ENCODE data around the gene F10. TPM values are rescaled to one million over a fixed set of nuclear protein-coding genes. Genes with fewer than 3 reads are reported as not detected.

F10 gene
- total and polyA plus RNA-seq, 2 donors (not counting 3 experiments of a cell fraction or from before 2014, with no cell fraction given) = 0.25 TPM; not detected in 1

DNA sequence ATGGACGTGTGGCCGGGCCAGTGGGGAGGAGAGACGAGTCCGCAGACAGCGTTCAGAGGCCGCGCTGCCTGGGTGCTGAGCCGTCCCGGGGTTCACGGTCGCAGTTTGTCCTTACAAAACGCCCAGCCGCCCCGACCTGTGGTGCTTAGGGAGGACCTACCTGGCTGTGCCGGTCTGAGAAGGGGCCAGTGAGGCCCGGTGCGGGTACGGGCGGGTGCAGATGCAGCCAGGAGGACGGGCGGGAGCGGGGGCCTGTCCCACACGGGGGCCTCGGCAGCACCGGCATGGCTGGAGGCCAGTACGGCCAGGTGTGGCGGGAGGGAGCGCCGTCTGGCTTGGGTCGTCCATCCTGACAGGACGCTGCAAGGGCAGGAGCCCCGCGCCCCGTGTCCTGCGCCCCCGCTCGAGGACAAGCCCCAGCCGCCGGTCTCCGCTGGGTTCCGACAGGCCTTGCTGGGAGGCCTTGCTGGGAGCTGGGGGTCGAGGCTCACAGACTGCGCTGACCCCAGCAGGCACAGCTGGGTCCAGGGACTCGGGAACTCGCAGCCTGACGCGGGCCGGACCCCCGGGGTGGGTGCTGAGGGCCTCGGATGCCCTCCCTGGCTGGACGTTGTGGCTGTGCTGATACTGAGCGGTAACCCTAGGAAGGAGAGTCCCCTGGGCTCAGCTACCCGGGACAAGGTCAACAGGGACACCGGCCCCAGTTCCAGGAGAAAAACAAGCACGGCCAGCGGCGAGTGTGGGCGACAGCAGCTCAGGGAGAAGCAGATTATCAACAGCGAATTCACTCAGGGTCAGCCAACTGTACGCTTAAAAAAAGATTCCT lies 30.6 kb downstream of the F10 start:
- peak overlapping the region; percentile 72 for H2AFZ ChIP-seq (ENCODE audit: low read depth, low read length)
- H3K9ac ChIP-seq (replicated peaks; ENCODE audit: extremely low read depth, insufficient read depth, low read length) = peak overlapping the region; percentile 11
- H3K36me3 ChIP-seq (ENCODE audit: control insufficient read depth in 2 of 2, extremely low read depth in 1 of 2, insufficient read depth in 2 of 2, low read length in 2 of 2) = no peaks in the 10 kb centered on the region
- ChIA-PET POLR2A (no interaction called here), CTCF (interaction anchor here (1.0 kb wide), 1 partner anchor 34 kb away, joined by 3 read pairs; no protein-coding TSS in a partner anchor)
- FAIRE-seq (peak; percentile 64), DNase-seq (ENCODE audit: low read depth, low spot score) (no peak)
- H3K27ac ChIP-seq (ENCODE audit: insufficient read depth, low read depth, low read length) = no peak overlapping the region
- H3K4me1 ChIP-seq (ENCODE audit: control insufficient read depth, extremely low read depth, insufficient read depth, low read length) = peaks cover 6% of the 10 kb centered on the region
- H3K9me1 ChIP-seq (replicated peaks; ENCODE audit: control insufficient read depth, extremely low read depth, insufficient read depth, low read length) = no peaks in the 10 kb centered on the region
- dilution Hi-C loops (cut with MboI; ENCODE audit: extremely low pct_ligation_motif_present, low sequenced_read_pairs) (no loop called here), intact Hi-C loops (cut with micrococcal nuclease) (loop anchor here (1.0 kb wide), 2 partner anchors 34 to 56 kb away; partner anchors contain the start of gene CUL4A)
- TSS peak; percentile 93 for BruUV-seq (replicated peaks)
- no peaks in the 10 kb centered on the region for H4K20me1 ChIP-seq (replicated peaks; ENCODE audit: control insufficient read depth, extremely low read depth, insufficient read depth, low read length)
- H3K79me2 ChIP-seq (ENCODE audit: control insufficient read depth, insufficient read depth, low read length) = no peaks in the 10 kb centered on the region
- peaks cover 2 to 9% of the 10 kb centered on the region in 2 experiments for H3K27me3 ChIP-seq (ENCODE audit: control insufficient read depth in 2 of 2, insufficient read depth in 2 of 2, low read length in 2 of 2)
- H3K4me3 ChIP-seq (replicated peaks in 1 of 3; ENCODE audit: insufficient read depth in 1 of 3, low read depth in 1 of 3, low read length in 3 of 3) = peak overlapping the region in 2 of 3 experiments; percentile 22 to 41
- no peaks in the 10 kb centered on the region for H3K9me3 ChIP-seq (replicated peaks; ENCODE audit: control insufficient read depth, insufficient read depth, low read length)
- no peak for TF ChIP-seq POLR2A (IDR thresholded peaks at IDR 0.05; ENCODE audit: low read depth, low read length)
- TF ChIP-seq FOS (IDR thresholded peaks at IDR 0.05; ENCODE audit: borderline replicate concordance, insufficient read depth, low read length) = no peak
- TF ChIP-seq POLR2AphosphoS5 (IDR thresholded peaks at IDR 0.05; ENCODE audit: insufficient read depth, low read depth, low read length) = no peak
- TF ChIP-seq, protein P1, sequence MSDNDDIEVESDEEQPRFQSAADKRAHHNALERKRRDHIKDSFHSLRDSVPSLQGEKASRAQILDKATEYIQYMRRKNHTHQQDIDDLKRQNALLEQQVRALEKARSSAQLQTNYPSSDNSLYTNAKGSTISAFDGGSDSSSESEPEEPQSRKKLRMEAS (IDR thresholded peaks at IDR 0.05; ENCODE audit: insufficient read depth, insufficient read length) = no peak
- TF ChIP-seq JUN (IDR thresholded peaks at IDR 0.05; ENCODE audit: borderline replicate concordance, insufficient read depth, insufficient read length, low read depth) = no peak
- no peak for TF ChIP-seq EZH2 (IDR thresholded peaks at IDR 0.05; ENCODE audit: borderline replicate concordance, low read depth, low read length, severe bottlenecking)
- TF ChIP-seq MYC (IDR thresholded peaks at IDR 0.05; ENCODE audit: low read depth, low read length) = no peak
- no peak for TF ChIP-seq GATA2 (IDR thresholded peaks at IDR 0.05; ENCODE audit: insufficient read depth, insufficient read length, low read depth, low read length)
- no peak for TF ChIP-seq CTCF (IDR thresholded peaks at IDR 0.05; ENCODE audit: extremely low read depth in 1 of 2, insufficient read depth in 1 of 2, low read depth in 1 of 2, low read length in 2 of 2)
- peak overlapping the region; percentile 69 for H3K4me2 ChIP-seq (ENCODE audit: insufficient read depth, low read length)

Data from endothelial cell of umbilical vein (primary cell).